Activated naive CD8-positive, alpha-beta T cell treated with anti-CD3 and anti-CD28 coated beads, Interleukin-2, amount 50 U/mL, for 16 hours (primary cell): ENCODE data around the gene TM4SF18.

ENCODE experiments used
- DNase-seq: peaks from one replicate; pipeline ENCODE4 v3.0.0-alpha.2; 2020; ENCODE audit warnings: low read depth, low spot score

TM4SF18 gene

GRCh38 chr3:149330609-149331331, 2.7 kb downstream of the TM4SF18 start:
- no peak for DNase-seq

- DNase-seq: no peak
These were observed 6.3 kb downstream of the TM4SF18 start for GRCh38 chr3:149327156-149327555.

GRCh38 chr3:149325581-149325980, 7.9 kb downstream of the TM4SF18 start:
- DNase-seq: no peak

GRCh38 chr3:149324332-149324731, 9.1 kb downstream of the TM4SF18 start:
- no peak for DNase-seq

GRCh38 chr3:149321640-149322039, 11.8 kb downstream of the TM4SF18 start:
- no peak for DNase-seq

DNA sequence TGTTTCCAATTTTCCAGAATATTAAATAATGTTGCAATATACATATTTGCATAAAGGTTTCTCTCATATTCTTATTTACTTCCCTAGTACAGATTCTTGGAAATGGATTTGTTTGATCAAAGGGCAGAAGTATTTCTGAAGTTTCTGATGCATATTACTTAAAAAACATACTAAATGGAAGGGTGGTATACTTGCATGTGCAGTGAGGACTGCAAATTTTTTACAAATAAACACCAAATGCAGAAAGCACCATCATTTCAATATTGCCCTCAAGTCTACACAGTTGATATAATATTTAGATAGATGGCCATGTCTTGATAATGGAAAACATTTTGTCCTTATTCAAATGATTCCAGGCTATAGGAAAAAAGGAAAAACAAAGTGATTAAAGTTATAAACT, 12.3 kb downstream of the TM4SF18 start:
- no peak for DNase-seq

DNA sequence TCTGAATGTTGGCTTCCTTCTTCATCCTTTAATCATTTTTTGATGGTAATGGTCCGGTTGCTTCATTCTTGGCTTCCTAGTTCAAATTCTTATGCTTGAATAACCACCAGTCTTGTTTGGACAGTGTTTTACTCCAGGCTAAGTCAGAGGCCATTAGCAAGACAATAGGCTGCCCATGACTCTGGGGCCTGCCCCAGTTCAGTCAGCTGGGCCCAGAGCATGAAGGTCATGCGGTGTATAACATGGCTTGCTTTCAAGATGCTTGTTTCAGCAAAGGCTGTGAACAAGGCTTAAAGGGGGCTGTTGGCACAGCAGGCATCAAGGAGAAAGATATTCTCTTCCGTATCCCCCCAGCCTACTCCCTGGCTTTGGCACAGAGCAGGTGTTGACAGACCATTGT, 13.7 kb downstream of the TM4SF18 start:
- DNase-seq: no peak

DNA sequence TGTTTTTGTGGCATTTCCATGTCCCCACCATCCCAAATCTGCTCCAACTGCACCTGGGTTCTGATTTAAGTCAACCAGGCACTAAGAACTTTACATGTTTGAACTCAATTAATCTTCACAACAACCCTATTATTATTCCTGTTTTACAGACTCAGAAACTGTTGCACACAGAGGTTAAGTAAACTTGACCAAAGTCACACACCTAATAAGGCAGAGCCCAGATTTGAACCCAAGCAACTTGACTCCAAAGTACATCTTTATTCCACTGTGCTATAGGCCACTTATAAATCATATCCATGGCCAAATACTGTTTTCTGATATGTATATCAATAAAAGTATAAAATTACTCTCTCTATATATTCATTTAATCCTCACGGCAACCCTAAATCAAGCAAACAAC, 16.4 kb downstream of the TM4SF18 start:
- no peak for DNase-seq

DNA sequence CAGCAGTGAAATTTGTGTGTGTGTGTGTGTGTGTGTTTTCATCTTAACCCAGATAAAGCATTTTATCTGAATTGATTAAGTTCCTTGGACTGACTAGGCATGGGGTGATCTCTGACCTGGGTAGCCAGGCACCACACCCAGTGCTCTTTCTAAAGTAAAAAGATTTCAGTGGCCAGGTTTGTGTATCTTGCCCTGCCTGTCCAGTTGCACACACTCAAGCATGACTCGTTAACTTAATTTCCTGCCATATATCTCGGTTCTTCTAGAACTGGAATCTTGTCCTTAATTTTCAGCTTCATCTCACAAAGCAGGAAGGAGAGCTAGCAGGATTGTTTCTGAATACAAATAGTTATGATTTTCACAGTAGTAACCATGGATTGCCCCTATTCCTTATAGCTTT, 17.0 kb downstream of the TM4SF18 start:
- DNase-seq: no peak

GRCh38 chr3:149315694-149316093, 17.7 kb downstream of the TM4SF18 start:
- no peak for DNase-seq

DNA sequence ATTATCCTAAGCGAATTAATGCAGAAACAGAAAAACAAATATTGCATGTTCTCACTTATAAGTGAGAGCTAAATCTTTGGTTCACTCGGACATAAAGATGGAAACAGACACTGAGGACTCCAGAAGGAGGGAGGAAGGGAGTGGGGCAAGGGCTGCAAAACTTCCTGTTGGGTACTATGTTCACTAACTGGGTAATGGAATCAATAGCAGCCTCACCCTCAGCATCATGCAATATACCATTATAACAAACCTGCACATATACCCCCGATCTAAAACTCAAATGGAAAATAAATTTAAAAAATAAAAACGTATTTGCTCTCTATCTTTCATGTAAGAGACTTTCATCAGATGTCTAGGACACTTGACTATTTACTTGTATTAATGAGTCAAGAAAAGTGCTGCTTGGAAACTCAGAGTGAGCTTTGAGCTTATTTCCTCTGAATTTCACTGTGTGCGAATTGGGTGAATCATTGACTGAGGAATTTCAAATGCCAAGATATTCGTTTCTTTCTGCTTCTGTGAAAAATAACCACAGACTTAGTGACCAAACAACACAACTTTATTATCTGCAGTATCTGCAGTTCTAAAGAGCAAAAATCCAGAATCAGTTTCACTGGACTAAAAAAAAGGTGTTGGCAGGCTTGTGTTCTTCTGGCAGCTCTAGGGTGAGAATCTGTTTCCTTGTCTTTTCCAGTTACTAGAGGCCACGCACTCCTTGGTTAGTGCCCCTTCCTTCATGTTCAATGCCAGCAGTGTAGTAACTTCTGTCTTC, 18.4 kb downstream of the TM4SF18 start:
- no peak for DNase-seq

GRCh38 chr3:149313542-149313941, 19.9 kb downstream of the TM4SF18 start:
- DNase-seq: no peak

- DNase-seq: no peak
These were observed 22.5 kb downstream of the TM4SF18 start for GRCh38 chr3:149310796-149311534.

DNA sequence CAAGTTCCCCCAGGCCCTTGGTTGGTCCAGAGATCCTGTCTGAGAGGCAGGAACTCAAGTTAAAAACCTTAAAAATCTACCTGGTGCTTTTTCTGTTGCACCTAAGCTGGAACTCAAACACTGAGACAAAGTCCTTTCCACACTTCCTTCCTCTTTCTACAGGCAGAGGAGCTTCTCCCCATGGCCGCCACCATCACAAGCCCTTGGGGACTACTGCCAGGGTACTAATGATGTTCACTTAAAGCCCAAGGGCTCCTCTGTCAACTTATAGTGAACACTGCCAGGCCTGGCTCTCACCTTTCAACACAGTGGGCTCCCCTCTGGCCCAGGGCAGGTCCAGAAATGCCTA, 26.0 kb downstream of the TM4SF18 start:
- DNase-seq: no peak

DNA sequence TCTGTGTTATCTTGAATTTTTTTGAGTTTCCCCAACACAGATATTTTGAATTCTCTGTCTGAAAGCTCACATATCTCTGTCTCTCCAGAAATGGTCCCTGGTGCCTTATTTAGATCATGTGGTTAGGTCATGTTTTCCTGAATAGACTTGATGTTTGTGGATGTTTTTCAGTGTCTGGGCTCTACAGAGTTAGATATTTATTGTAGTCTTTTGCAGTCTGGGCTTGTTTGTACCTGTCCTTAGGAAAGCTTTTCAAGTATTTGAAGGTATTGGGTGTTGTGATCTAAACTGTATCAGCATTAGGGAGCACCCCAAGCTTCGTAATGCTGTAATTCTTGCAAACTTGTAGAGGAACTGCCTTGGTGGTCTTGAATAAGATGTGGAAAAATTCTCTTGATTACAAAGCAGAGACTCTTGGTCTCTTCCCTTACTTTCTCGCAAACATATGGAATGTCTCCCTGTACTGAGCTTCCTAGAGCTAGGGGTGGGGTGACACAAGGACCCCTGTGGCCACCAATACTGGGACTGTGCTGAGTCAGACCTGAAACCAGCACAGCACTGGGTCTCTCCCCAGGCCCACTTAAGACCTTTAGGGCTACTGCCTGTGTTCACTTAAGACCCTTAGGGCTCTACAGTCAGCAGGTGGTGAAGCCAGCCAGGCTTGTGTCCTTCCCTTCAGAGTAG, 26.5 kb downstream of the TM4SF18 start:
- DNase-seq: no peak

GRCh38 chr3:149305376-149305775, 28.1 kb downstream of the TM4SF18 start:
- DNase-seq: no peak

DNA sequence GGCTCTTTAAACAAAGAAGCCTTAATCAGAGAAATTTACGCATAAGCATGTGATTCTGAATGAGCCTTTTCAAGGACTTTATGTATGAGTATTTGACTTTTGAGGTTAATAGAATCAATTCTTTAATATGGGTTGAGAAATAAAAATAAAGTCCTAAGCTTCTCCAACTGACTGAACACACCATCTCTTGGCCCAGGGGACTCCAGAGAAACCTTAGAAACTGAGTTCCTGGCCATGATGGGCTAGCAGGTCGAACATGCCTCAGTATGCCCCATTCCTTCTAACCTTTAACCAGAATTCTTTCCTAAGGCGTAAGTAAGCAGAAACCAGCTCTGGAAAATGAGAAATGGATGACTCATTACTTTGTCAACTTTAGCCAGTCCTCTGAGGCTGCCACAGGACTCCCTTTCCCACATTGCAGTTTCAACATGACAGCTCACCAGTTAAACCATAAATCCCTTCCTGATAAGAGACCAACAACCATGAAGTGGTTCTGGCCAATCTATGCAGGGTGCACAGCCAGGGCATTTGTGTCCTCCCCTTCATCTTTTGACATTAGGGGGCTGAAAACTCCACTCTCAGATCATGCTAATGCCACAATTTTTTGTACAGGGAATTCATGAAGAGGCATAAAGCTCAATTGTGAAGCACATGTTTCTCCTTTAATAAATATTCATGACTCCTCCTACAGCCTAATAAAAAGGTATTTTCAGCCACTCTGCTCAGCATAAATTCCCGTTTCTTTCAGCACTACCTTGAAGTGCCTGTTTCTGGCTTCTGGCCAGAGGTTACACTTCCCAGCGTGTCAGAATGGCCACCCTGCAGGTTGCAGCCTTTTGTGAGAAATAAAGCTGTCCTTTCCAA, 33.3 kb downstream of the TM4SF18 start:
- no peak for DNase-seq

- no peak for DNase-seq
These were observed 36.5 kb downstream of the TM4SF18 start for GRCh38 chr3:149296972-149297371.

GRCh38 chr3:149292666-149293065, 40.8 kb downstream of the TM4SF18 start:
- no peak for DNase-seq

GRCh38 chr3:149291178-149291577, 42.3 kb downstream of the TM4SF18 start:
- no peak for DNase-seq

GRCh38 chr3:149288655-149289054, 44.8 kb downstream of the TM4SF18 start:
- DNase-seq: no peak
